ENCODE measurements around the gene NEURL1. TPM values are rescaled to one million over a fixed set of nuclear protein-coding genes. Genes with fewer than 3 reads are reported as not detected.

NEURL1 gene
- total RNA-seq, 1 donor from 2014 or later, result 1.8 TPM

DNA sequence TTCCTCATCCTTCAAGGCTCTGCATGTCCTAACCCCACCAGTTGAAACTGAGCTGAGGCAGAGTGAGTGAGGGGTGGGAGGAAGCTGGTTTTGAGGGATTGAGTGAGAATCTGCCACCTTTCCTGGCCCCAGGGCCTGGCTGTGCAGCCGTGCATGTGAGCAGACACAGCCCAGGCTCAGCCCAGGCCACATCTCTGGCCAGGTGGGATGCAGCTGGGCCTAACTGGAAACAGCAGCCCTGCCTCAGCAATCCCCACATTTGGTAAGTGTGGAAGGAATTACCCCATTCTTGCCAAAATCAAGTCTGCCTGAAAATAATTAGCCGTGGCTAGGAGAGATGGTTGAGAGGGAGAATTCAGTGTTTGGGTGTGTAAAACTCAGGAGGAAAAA, 116.6 kb downstream of the NEURL1 start:
- Mint-ChIP-seq H3K36me3 (ENCODE audit: low read depth) (peaks cover 26% of the 10 kb centered on the region), H3K27ac (ENCODE audit: unreplicated experiment) (peak overlapping the region; percentile 3), H3K9me3 (no peaks in the 10 kb centered on the region), H3K4me1 (peaks cover 18% of the 10 kb centered on the region), H3K4me3 (no peak overlapping the region), H3K27me3 (ENCODE audit: low read depth) (no peaks in the 10 kb centered on the region)
- DNase-seq (ENCODE audit: low read depth, low spot score), result no peak
- TF ChIP-seq, protein P1, sequence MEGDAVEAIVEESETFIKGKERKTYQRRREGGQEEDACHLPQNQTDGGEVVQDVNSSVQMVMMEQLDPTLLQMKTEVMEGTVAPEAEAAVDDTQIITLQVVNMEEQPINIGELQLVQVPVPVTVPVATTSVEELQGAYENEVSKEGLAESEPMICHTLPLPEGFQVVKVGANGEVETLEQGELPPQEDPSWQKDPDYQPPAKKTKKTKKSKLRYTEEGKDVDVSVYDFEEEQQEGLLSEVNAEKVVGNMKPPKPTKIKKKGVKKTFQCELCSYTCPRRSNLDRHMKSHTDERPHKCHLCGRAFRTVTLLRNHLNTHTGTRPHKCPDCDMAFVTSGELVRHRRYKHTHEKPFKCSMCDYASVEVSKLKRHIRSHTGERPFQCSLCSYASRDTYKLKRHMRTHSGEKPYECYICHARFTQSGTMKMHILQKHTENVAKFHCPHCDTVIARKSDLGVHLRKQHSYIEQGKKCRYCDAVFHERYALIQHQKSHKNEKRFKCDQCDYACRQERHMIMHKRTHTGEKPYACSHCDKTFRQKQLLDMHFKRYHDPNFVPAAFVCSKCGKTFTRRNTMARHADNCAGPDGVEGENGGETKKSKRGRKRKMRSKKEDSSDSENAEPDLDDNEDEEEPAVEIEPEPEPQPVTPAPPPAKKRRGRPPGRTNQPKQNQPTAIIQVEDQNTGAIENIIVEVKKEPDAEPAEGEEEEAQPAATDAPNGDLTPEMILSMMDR (conservative IDR thresholded peaks at IDR 0.05), result no peak

DNA sequence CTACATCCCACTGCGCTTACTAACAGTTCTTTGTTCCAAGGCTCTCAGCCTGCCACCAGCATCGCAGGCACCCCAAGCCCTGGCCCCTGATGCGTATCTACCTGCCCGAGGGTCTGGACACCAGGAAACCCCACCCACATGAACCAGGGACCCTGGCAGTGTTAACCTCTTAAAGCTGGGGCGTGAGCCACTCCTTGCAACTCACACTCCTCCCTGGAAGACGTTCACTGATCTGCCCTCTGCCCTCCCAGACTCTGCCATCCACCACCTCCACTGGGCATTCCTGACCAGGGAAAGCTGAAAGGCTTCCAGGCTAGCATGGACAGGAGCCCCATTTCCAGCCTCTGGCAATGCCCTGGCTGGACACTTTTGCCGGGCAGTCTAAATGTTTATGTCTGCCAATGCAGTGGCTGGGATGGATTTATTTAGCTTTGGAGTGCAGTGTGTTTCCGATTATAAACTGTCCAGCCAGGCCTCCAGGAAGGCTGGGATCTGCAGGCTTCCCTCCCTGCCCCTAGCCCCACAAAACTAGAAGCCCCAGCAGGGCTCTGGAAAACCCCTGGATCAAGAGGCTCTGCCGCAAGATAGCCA, 117.5 kb downstream of the NEURL1 start:
- Mint-ChIP-seq H3K36me3 (ENCODE audit: low read depth) (peaks cover 21% of the 10 kb centered on the region), H3K9me3 (no peaks in the 10 kb centered on the region), H3K27me3 (ENCODE audit: low read depth) (no peaks in the 10 kb centered on the region), H3K4me1 (peaks cover 22% of the 10 kb centered on the region), H3K4me3 (no peak overlapping the region), H3K27ac (ENCODE audit: unreplicated experiment) (peak overlapping the region; percentile 6)
- DNase-seq (ENCODE audit: low read depth, low spot score), result no peak
- TF ChIP-seq, protein P1 (conservative IDR thresholded peaks at IDR 0.05), result no peak

DNA sequence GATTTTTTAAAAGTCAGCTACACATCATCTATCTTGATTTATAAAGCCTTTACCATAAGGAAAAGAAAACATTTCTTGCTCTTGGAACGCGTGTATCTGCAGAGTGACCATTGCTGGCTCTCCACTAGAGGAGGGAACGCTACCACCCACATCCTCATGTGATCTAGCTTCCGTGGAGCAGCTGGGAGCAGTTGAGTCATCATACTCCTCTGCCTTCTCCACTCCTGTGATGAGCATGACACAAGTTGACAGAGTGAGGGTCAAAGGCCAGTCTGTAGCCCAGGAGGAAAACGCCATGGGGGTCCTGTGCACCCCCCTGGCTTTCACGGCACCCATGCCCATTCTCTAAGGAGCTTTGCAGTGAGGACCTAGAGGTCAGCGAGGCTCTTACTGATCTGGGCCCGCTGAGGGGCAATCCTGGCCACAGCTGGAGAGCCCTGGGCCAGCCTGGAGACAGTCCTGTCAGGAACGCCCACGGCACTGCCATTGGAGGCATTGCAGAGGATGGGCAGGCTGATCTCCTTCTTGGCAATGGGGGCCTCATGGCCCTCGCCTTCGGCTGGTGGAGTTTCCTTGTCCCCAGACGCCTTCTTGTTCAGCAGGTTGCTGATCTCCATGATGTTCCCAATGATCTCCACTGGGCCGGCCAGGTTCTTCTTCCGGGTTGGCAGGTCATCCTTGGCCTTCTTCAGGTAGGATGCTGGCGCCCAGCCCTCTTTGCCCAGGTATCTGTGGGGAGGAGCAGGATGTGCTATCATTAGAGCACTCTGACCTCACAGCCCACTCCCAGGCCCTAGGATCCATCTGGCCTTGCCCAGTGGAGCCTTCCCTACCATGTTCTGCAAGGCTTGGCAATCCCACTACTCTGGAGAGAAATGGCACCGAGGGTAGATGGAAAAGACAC, 119.2 kb downstream of the NEURL1 start:
- H3K27ac Mint-ChIP-seq (ENCODE audit: unreplicated experiment), result no peak overlapping the region
- no peaks in the 10 kb centered on the region for H3K9me3 Mint-ChIP-seq
- no peaks in the 10 kb centered on the region for H3K27me3 Mint-ChIP-seq (ENCODE audit: low read depth)
- TF ChIP-seq, protein P1 (conservative IDR thresholded peaks at IDR 0.05), result no peak
- H3K4me1 Mint-ChIP-seq, result peaks cover 22% of the 10 kb centered on the region
- H3K4me3 Mint-ChIP-seq, result no peak overlapping the region
- DNase-seq (ENCODE audit: low read depth, low spot score), result no peak
- peaks cover 17% of the 10 kb centered on the region for H3K36me3 Mint-ChIP-seq (ENCODE audit: low read depth)

DNA sequence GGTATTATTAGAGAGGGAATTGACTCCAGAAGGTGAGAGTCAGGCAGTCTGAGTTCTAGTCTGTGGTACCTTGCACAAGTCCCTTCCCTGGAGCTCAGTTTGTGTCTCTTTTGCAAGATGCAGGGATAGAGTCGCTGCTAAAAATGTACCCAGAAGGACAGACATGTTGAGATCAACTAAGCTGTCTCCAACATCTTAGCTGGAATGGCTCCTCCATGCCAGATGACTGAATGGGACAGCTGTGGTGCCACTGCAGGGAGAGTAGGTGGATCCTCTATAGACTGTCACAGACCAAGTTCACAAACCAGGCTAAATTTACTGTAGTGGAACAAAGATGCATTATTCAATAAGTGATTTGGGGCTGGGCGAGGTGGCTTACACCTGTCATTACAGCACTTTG, 120.1 kb downstream of the NEURL1 start:
- Mint-ChIP-seq H3K27ac (ENCODE audit: unreplicated experiment) (no peak overlapping the region), H3K36me3 (ENCODE audit: low read depth) (peaks cover 15% of the 10 kb centered on the region), H3K4me1 (peaks cover 22% of the 10 kb centered on the region), H3K27me3 (ENCODE audit: low read depth) (no peaks in the 10 kb centered on the region), H3K4me3 (no peak overlapping the region), H3K9me3 (no peaks in the 10 kb centered on the region)
- no peak for DNase-seq (ENCODE audit: low read depth, low spot score)
- TF ChIP-seq, protein P1 (conservative IDR thresholded peaks at IDR 0.05), result no peak

DNA sequence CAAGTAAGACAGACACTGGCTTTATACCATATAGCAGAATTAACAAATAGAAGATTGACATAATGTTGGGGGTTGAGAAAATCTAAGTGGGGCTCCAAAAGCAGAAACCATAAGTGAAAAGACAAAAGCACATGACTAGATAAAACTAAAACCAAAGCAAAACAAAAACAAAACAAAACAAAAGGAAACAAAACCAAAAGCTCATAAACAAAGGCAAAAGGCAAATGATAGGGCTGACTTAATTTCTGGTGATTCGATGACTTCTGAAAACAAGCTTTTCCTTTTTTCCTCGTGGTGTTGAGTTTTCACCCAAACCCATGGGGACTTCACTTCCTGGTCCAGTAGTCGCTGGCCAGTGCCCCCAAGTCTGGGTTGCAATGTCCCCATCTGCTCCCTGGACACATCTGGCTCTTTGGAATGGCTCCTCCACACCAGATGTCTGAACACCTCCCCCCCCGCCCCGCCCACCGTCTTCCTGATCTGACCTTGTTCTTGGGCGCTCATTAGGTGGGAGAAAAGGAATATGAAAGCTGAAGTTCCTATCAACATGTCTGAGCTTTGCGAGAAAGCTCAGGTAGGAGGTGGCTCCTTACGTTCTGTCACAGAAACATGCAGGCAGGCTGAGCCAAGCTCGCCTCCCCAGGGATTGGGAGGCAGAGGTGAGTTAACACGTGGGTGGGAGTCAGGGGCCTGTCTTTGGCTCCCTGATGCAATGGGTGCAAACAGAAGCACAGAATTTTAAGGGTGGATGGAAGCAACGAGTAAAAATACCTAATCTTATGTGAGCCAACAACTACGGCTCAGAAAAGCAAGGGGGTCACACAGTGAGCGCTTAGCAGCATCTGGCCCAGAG, 121.0 kb downstream of the NEURL1 start:
- H3K27ac Mint-ChIP-seq (ENCODE audit: unreplicated experiment), result peak overlapping the region; percentile 65
- peaks cover 15% of the 10 kb centered on the region for H3K4me1 Mint-ChIP-seq

More for the DNA sequence above, 121.0 kb downstream of the NEURL1 start:
- no peaks in the 10 kb centered on the region for H3K9me3 Mint-ChIP-seq
- H3K36me3 Mint-ChIP-seq (ENCODE audit: low read depth), result peaks cover 11% of the 10 kb centered on the region
- no peak overlapping the region for H3K4me3 Mint-ChIP-seq
- no peaks in the 10 kb centered on the region for H3K27me3 Mint-ChIP-seq (ENCODE audit: low read depth)
- DNase-seq (ENCODE audit: low read depth, low spot score), result no peak
- TF ChIP-seq, protein P1 (conservative IDR thresholded peaks at IDR 0.05), result no peak
